ENCODE results near the gene ANGPTL8. TPM values are rescaled to one million over a fixed set of nuclear protein-coding genes. Genes with fewer than 3 reads are reported as not detected.

ANGPTL8 gene
- total RNA-seq, 2 experiments from 2014 or later, result not detected

DNA sequence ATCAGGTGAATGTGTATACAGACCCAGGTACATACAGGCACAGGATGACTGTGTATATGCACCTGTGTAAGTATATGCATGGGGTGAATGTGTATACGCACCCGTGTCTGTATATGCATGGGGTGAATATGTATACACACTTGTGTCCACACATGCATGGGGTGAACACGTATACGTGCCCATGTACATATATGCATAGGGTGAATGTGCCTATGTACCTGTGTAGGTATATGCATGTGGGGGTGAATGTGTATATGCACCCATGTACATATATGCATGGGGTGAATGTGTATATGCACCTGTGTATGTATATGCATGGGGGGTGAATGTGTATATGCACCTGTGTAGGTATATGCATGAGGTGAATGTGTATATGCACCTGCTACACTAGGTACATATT, 6.9 kb upstream of the ANGPTL8 start:
- H3K27ac ChIP-seq (ENCODE audit: low read depth in 1 of 2, low read length in 2 of 2), result no peak overlapping the region
- H3K4me1 ChIP-seq (ENCODE audit: insufficient read depth, low read length), result no peaks in the 10 kb centered on the region
- ChIA-PET POLR2A (no interaction called here), CTCF (no interaction called here)
- DNase-seq (no peak), ATAC-seq (ENCODE audit: poor library complexity) (no peak)
- no peak overlapping the region for H3K4me3 ChIP-seq (ENCODE audit: low read length)
- H3K4me3 Mint-ChIP-seq, result no peak overlapping the region
- intact Hi-C loops (cut with DNase I, micrococcal nuclease), result no loop called here
- H3K27me3 Mint-ChIP-seq, result no peaks in the 10 kb centered on the region
- H3K36me3 Mint-ChIP-seq (ENCODE audit: low read depth), result no peaks in the 10 kb centered on the region
- no peaks in the 10 kb centered on the region for H3K4me1 Mint-ChIP-seq (ENCODE audit: low read depth)
- TF ChIP-seq, protein P1, sequence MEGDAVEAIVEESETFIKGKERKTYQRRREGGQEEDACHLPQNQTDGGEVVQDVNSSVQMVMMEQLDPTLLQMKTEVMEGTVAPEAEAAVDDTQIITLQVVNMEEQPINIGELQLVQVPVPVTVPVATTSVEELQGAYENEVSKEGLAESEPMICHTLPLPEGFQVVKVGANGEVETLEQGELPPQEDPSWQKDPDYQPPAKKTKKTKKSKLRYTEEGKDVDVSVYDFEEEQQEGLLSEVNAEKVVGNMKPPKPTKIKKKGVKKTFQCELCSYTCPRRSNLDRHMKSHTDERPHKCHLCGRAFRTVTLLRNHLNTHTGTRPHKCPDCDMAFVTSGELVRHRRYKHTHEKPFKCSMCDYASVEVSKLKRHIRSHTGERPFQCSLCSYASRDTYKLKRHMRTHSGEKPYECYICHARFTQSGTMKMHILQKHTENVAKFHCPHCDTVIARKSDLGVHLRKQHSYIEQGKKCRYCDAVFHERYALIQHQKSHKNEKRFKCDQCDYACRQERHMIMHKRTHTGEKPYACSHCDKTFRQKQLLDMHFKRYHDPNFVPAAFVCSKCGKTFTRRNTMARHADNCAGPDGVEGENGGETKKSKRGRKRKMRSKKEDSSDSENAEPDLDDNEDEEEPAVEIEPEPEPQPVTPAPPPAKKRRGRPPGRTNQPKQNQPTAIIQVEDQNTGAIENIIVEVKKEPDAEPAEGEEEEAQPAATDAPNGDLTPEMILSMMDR (IDR thresholded peaks at IDR 0.05), result no peak
- peaks cover 0 to 16% of the 10 kb centered on the region in 2 experiments for H3K9me3 ChIP-seq (ENCODE audit: control insufficient read depth in 1 of 2, insufficient read depth in 1 of 2, low read length in 2 of 2)
- H3K36me3 ChIP-seq (ENCODE audit: insufficient read depth, low read length), result no peaks in the 10 kb centered on the region
- H3K27me3 ChIP-seq (ENCODE audit: control insufficient read depth in 1 of 2, insufficient read depth in 2 of 2, low read length in 2 of 2), result no peaks in the 10 kb centered on the region
- H3K27ac Mint-ChIP-seq, result no peak overlapping the region
- no peaks in the 10 kb centered on the region for H3K9me3 Mint-ChIP-seq

GRCh38 chr19:11233073-11233472, 6.3 kb upstream of the ANGPTL8 start:
- Mint-ChIP-seq H3K4me3 (no peak overlapping the region), H3K27ac (no peak overlapping the region), H3K9me3 (peaks cover under 1% of the 10 kb centered on the region), H3K4me1 (ENCODE audit: low read depth) (no peaks in the 10 kb centered on the region), H3K27me3 (no peaks in the 10 kb centered on the region), H3K36me3 (ENCODE audit: low read depth) (no peaks in the 10 kb centered on the region)
- DNase-seq (no peak), ATAC-seq (ENCODE audit: poor library complexity) (no peak)
- Histone ChIP-seq H3K9me3 (ENCODE audit: control insufficient read depth in 1 of 2, insufficient read depth in 1 of 2, low read length in 2 of 2) (peaks cover 1 to 21% of the 10 kb centered on the region in 2 experiments), H3K4me3 (ENCODE audit: low read length) (no peak overlapping the region), H3K27me3 (ENCODE audit: control insufficient read depth in 1 of 2, insufficient read depth in 2 of 2, low read length in 2 of 2) (no peaks in the 10 kb centered on the region), H3K27ac (ENCODE audit: low read depth in 1 of 2, low read length in 2 of 2) (no peak overlapping the region), H3K36me3 (ENCODE audit: insufficient read depth, low read length) (no peaks in the 10 kb centered on the region), H3K4me1 (ENCODE audit: insufficient read depth, low read length) (no peaks in the 10 kb centered on the region)
- POLR2A ChIA-PET, result no interaction called here
- TF ChIP-seq, protein P1 (IDR thresholded peaks at IDR 0.05), result no peak
- intact Hi-C loops (cut with DNase I, micrococcal nuclease), result no loop called here
- CTCF ChIA-PET, result no interaction called here

- no peak overlapping the region for H3K27ac Mint-ChIP-seq
- Histone ChIP-seq H3K27me3 (ENCODE audit: control insufficient read depth in 1 of 2, insufficient read depth in 2 of 2, low read length in 2 of 2) (no peaks in the 10 kb centered on the region), H3K4me1 (ENCODE audit: insufficient read depth, low read length) (no peaks in the 10 kb centered on the region), H3K4me3 (ENCODE audit: low read length) (no peak overlapping the region), H3K9me3 (ENCODE audit: control insufficient read depth in 1 of 2, insufficient read depth in 1 of 2, low read length in 2 of 2) (peaks cover 11 to 36% of the 10 kb centered on the region in 2 experiments), H3K36me3 (ENCODE audit: insufficient read depth, low read length) (no peaks in the 10 kb centered on the region), H3K27ac (ENCODE audit: low read depth in 1 of 2, low read length in 2 of 2) (no peak overlapping the region)
- intact Hi-C loops (cut with DNase I, micrococcal nuclease), result no loop called here
- no peak for ATAC-seq (ENCODE audit: poor library complexity)
- ChIA-PET CTCF (no interaction called here), POLR2A (no interaction called here)
- DNase-seq, result no peak
- no peaks in the 10 kb centered on the region for H3K36me3 Mint-ChIP-seq (ENCODE audit: low read depth)
- H3K4me3 Mint-ChIP-seq, result no peak overlapping the region
- H3K9me3 Mint-ChIP-seq, result peaks cover 6% of the 10 kb centered on the region
- H3K4me1 Mint-ChIP-seq (ENCODE audit: low read depth), result no peaks in the 10 kb centered on the region
- TF ChIP-seq, protein P1 (IDR thresholded peaks at IDR 0.05), result no peak
- peaks cover 4% of the 10 kb centered on the region for H3K27me3 Mint-ChIP-seq
Observed at GRCh38 chr19:11234486-11235075, 4.8 kb upstream of the ANGPTL8 start.

All from CD4-positive, alpha-beta T cell (primary cell).